ENCODE data around the gene EIF2B2. TPM values are rescaled to one million over a fixed set of nuclear protein-coding genes. Genes with fewer than 3 reads are reported as not detected.

The EIF2B2 gene
- total RNA-seq, 4 donors from 2014 or later = 19.0 to 33.0 (median 26.3) TPM

- no peak for TF ChIP-seq CTCF (IDR thresholded peaks at IDR 0.05; ENCODE audit: low read depth)
These were observed 23.7 kb upstream of the EIF2B2 start for GRCh38 chr14:74979029-74979428.

- no peak for TF ChIP-seq CTCF (IDR thresholded peaks at IDR 0.05; ENCODE audit: low read depth)
These were observed 23.0 kb upstream of the EIF2B2 start for GRCh38 chr14:74979442-74980397.

GRCh38 chr14:74980398-74980730 is 22.4 kb upstream of the EIF2B2 start:
- no peak for TF ChIP-seq CTCF (IDR thresholded peaks at IDR 0.05; ENCODE audit: low read depth)

- no peak for TF ChIP-seq CTCF (IDR thresholded peaks at IDR 0.05; ENCODE audit: low read depth)
These were observed 21.8 kb upstream of the EIF2B2 start for GRCh38 chr14:74980731-74981461.

- TF ChIP-seq CTCF (IDR thresholded peaks at IDR 0.05; ENCODE audit: low read depth) = no peak
These were observed 21.3 kb upstream of the EIF2B2 start for GRCh38 chr14:74981462-74981782.

- no peak for TF ChIP-seq CTCF (IDR thresholded peaks at IDR 0.05; ENCODE audit: low read depth)
These were observed 20.9 kb upstream of the EIF2B2 start for GRCh38 chr14:74981833-74982232.

GRCh38 chr14:74982661-74983060 is 20.1 kb upstream of the EIF2B2 start:
- TF ChIP-seq CTCF (IDR thresholded peaks at IDR 0.05; ENCODE audit: low read depth) = no peak
